ENCODE data around the gene TLCD3B.

DNA sequence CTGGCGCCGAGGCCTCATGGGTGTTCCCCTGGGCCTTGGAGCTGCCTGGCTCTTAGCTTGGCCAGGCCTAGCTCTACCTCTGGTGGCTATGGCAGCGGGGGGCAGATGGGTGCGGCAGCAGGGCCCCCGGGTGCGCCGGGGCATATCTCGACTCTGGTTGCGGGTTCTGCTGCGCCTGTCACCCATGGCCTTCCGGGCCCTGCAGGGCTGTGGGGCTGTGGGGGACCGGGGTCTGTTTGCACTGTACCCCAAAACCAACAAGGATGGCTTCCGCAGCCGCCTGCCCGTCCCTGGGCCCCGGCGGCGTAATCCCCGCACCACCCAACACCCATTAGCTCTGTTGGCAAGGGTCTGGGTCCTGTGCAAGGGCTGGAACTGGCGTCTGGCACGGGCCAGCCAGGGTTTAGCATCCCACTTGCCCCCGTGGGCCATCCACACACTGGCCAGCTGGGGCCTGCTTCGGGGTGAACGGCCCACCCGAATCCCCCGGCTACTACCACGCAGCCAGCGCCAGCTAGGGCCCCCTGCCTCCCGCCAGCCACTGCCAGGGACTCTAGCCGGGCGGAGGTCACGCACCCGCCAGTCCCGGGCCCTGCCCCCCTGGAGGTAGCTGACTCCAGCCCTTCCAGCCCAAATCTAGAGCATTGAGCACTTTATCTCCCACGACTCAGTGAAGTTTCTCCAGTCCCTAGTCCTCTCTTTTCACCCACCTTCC is 43.5 kb downstream of the TLCD3B start:
- TF ChIP-seq EP300 (IDR thresholded peaks at IDR 0.05) (no peak), POLR2A (IDR thresholded peaks at IDR 0.05) (no peak), POLR2AphosphoS5 (IDR thresholded peaks at IDR 0.05) (no peak)
- TF ChIP-seq, protein P1, sequence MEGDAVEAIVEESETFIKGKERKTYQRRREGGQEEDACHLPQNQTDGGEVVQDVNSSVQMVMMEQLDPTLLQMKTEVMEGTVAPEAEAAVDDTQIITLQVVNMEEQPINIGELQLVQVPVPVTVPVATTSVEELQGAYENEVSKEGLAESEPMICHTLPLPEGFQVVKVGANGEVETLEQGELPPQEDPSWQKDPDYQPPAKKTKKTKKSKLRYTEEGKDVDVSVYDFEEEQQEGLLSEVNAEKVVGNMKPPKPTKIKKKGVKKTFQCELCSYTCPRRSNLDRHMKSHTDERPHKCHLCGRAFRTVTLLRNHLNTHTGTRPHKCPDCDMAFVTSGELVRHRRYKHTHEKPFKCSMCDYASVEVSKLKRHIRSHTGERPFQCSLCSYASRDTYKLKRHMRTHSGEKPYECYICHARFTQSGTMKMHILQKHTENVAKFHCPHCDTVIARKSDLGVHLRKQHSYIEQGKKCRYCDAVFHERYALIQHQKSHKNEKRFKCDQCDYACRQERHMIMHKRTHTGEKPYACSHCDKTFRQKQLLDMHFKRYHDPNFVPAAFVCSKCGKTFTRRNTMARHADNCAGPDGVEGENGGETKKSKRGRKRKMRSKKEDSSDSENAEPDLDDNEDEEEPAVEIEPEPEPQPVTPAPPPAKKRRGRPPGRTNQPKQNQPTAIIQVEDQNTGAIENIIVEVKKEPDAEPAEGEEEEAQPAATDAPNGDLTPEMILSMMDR (IDR thresholded peaks at IDR 0.05): no peak

All from upper lobe of left lung (tissue), 4 donors.